Tibial nerve (tissue), 4 donors: ENCODE data around the gene RIPOR1. TPM values are rescaled to one million over a fixed set of nuclear protein-coding genes. Genes with fewer than 3 reads are reported as not detected.
A peak's percentile ranks its signal among the peaks of the same experiment; 100 is the strongest.

ENCODE experiments used
- DNase-seq, 2 donors: peaks; one replicate each; pipeline ENCODE4 v3.0.0-alpha.2; 2019; ENCODE audit warnings: low spot score in 2 of 2
- H3K27ac ChIP-seq, 4 donors: fragments of 200-600 bp; sonication (generic) in 3 of 4; one replicate each; pipeline ENCODE4 v1.5.1; 2017 to 2019; ENCODE audit warnings: mild to moderate bottlenecking in 1 of 4
- H3K27me3 ChIP-seq, 2 donors: fragments of 200-600 bp; sonication (generic) in 1 of 2; one replicate each; pipeline versions ENCODE4 v1.5.1 to v1.6.0; 2017 to 2019
- H3K36me3 ChIP-seq, 3 donors: fragments of 200-600 bp; sonication (generic); one replicate each; pipeline ENCODE4 v1.5.1; 2018 to 2019
- H3K4me1 ChIP-seq, 4 donors: fragments of 200-600 bp; sonication (generic) in 3 of 4; one replicate each; pipeline ENCODE4 v1.5.1; 2017 to 2019
- H3K4me3 ChIP-seq, 4 donors: fragments of 200-600 bp; sonication (generic) in 3 of 4; one replicate each; pipeline ENCODE4 v1.5.1; 2017 to 2019; ENCODE audit warnings: mild to moderate bottlenecking in 1 of 4, moderate library complexity in 1 of 4
- H3K9me3 ChIP-seq, 4 donors: fragments of 200-600 bp; sonication (generic) in 3 of 4; one replicate each; pipeline ENCODE4 v1.5.1; 2017 to 2019
- EP300 ChIP-seq, 2 donors: sonication (generic); formaldehyde crosslinking; IDR thresholded peaks; one replicate each; pipeline ENCODE4 v1.6.1; 2017; ENCODE audit warnings: antibody characterized with exemption in 2 of 2, mild to moderate bottlenecking in 1 of 2
- POLR2A ChIP-seq, 2 donors: fragments of 450-650 bp; IDR thresholded peaks; one replicate each; pipeline ENCODE4 v1.6.1; 2017; ENCODE audit warnings: antibody characterized with exemption in 2 of 2, mild to moderate bottlenecking in 2 of 2, moderate library complexity in 2 of 2
- WGBS, 2 donors: methylation state at CpG; one replicate each; pipeline ENCODE4 v1.1.5; 2018; 5-methylcytosine and 5-hydroxymethylcytosine counted together
- total RNA-seq, 4 donors: library from RNA; depleted of rRNA; stranded (reverse); fragments of >200 nt; gene quantifications; one replicate each; pipeline ENCODE4 v1.1.0, GENCODE V29; 2016
- TF ChIP-seq, protein P1 (sequence below), 5 experiments: fragments of 200-600 bp in 3 of 5; fragments of 450-650 bp in 2 of 5; sonication (generic) in 3 of 5; IDR thresholded peaks; one replicate each; pipeline ENCODE4 v1.5.1; 2016 to 2019; ENCODE audit warnings: antibody characterized with exemption in 5 of 5, mild to moderate bottlenecking in 3 of 5, moderate library complexity in 2 of 5

Gene RIPOR1
- total RNA-seq, 4 donors from 2014 or later: 50.6 to 112 (median 85.1) TPM

DNA sequence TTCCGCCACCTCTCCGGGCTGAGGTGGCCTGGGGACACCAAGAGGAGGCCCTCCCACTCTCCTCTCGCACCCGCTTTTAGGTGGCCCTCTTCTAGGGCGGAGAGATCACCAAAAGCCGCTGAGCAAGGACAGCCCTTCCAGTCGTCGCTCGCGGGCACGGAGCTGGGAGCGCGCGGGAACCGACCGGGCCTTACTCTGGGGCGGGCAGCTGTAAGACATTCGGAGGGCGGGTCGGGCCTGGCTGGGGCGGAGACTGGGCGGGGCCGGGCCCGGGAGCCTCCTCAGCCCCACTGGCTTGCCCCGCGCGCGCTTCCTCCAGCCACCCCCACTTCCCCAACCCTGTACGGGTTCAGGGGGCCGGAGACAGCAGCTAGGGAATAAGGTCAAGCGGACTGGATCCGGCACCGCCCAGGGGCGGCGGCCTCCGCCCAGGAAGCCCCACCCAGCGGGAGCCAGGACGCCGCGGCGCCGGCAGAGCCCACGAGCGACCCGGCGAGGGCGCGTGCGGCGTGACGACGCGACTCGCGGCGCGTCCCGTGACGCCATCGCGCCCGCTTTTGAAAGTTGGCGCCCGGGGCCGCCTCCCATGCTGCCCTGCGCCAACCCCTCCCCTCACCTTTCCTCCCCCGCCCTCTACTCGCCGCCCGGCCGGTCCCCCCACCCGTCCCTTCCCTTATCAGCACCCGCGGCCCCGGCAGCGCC lies 33.3 kb downstream of the RIPOR1 start:
- 1 to 2% methylated on average over 6 to 63 of the region's 76 CpGs for WGBS, 2 donors

DNA sequence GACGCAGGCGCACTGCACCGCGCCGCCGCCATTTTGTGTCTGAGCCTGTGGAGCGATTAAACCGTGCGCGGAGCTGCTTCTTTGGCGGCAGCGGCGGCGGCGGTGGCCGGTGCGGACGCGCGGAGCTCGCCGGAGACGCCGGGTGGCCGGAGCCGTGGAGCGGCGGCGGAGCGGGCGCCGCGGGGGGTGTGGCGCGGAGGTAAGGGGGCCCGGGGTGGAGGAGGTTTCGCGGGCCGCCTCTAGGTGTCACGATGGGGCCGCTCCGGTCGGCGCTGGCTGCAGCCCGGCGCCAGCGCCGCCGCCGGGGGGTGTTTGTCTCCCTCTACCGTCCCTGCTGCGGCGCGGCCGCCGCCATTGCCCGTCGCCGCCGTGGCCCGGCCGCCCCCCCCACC lies 33.9 kb downstream of the RIPOR1 start, which contains the start of gene CTCF:
Gene CTCF, plus strand, starts transcription at position 1 of the 392 bp plus-strand sequence. CDS start 48,307 bp downstream, outside the sequence.
- DNase-seq: peak; percentile 59 to 67
- no peaks in the 10 kb centered on the region for H3K36me3 ChIP-seq
- no peaks in the 10 kb centered on the region for H3K27me3 ChIP-seq
- no peaks in the 10 kb centered on the region for H3K9me3 ChIP-seq
- TF ChIP-seq POLR2A (IDR thresholded peaks at IDR 0.05): no peak
- TF ChIP-seq EP300 (IDR thresholded peaks at IDR 0.05): no peak
- TF ChIP-seq, protein P1, sequence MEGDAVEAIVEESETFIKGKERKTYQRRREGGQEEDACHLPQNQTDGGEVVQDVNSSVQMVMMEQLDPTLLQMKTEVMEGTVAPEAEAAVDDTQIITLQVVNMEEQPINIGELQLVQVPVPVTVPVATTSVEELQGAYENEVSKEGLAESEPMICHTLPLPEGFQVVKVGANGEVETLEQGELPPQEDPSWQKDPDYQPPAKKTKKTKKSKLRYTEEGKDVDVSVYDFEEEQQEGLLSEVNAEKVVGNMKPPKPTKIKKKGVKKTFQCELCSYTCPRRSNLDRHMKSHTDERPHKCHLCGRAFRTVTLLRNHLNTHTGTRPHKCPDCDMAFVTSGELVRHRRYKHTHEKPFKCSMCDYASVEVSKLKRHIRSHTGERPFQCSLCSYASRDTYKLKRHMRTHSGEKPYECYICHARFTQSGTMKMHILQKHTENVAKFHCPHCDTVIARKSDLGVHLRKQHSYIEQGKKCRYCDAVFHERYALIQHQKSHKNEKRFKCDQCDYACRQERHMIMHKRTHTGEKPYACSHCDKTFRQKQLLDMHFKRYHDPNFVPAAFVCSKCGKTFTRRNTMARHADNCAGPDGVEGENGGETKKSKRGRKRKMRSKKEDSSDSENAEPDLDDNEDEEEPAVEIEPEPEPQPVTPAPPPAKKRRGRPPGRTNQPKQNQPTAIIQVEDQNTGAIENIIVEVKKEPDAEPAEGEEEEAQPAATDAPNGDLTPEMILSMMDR (IDR thresholded peaks at IDR 0.05): peak in 4 of 5 experiments; percentile 63 to 98 (median 92)
- H3K4me3 ChIP-seq: peak within 1 kb of the TSS; percentile 91 to 99 (median 96)
- WGBS, 2 donors: 1 to 2% methylated on average over 24 to 31 of the region's 62 CpGs
- peak within 1 kb of the TSS; percentile 98 to 100 (median 100) for H3K27ac ChIP-seq
- H3K4me1 ChIP-seq: peaks cover 0 to 40% (median 17%) of the 10 kb centered on the region in 4 donors

More for the DNA sequence above, 33.3 kb downstream of the RIPOR1 start:
- peaks cover 0 to 40% (median 17%) of the 10 kb centered on the region in 4 donors for H3K4me1 ChIP-seq
- peak; percentile 91 to 92 for DNase-seq
- H3K27ac ChIP-seq: peak overlapping the region; percentile 93 to 100 (median 99)
- peak overlapping the region; percentile 51 to 99 (median 96) for H3K4me3 ChIP-seq
- TF ChIP-seq, protein P1 (IDR thresholded peaks at IDR 0.05): no peak
- TF ChIP-seq EP300 (IDR thresholded peaks at IDR 0.05) (peak; percentile 76), POLR2A (IDR thresholded peaks at IDR 0.05) (peak in 1 of 2 donors; percentile 60)
- H3K27me3 ChIP-seq: no peaks in the 10 kb centered on the region
- H3K9me3 ChIP-seq: no peaks in the 10 kb centered on the region
- no peaks in the 10 kb centered on the region for H3K36me3 ChIP-seq

DNA sequence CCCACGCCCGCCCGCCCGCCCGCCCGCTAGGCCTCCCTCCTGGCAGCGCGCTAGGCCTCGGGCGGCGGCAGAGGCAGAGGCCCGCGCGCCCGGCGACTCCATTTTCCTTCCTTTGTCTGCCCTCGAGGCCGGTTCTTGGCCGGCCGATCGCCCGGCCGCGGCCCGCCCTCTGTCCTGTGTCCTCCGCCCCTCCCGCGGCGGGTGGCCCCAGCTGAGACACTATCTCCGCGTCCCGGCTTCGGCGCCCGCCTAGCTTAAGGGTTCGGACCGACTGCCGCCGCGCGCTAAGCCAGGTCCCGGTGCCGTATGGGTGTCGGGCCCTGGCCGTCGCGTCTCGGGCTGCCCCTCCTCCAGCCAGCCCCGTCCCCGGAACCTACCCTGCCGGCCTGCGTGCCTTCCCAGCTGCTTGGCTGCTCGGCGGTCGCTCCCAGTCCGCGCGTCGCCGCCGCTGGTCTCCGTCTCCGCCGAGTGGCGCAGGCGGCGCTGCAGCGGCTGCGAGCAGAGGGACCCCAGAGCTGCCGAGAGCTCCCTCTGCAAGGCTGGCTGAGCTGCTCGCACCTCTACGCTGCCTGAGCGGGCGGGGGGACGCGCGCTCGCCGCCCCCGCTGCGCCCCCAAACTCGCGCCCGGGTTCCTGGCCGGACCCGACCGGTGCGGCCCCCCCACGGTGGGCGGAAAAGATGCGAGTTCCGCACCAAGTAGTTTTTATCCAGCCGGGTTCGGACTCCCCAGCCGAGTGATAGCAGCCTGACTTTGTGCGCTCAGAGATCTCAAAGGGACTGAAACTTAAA lies 34.5 kb downstream of the RIPOR1 start:
- Histone ChIP-seq H3K4me3 (peak overlapping the region; percentile 91 to 99 (median 96)), H3K36me3 (no peaks in the 10 kb centered on the region), H3K27me3 (no peaks in the 10 kb centered on the region), H3K27ac (peak overlapping the region; percentile 98 to 100 (median 100)), H3K4me1 (peaks cover 0 to 43% (median 17%) of the 10 kb centered on the region in 4 donors), H3K9me3 (no peaks in the 10 kb centered on the region)
- WGBS, 2 donors: 0 to 1% methylated on average over 9 to 31 of the region's 96 CpGs
- no peak for DNase-seq
- TF ChIP-seq EP300 (IDR thresholded peaks at IDR 0.05) (peak in 1 of 2 donors; percentile 28), POLR2A (IDR thresholded peaks at IDR 0.05) (no peak)
- TF ChIP-seq, protein P1 (IDR thresholded peaks at IDR 0.05): peak in 2 of 5 experiments; percentile 35

DNA sequence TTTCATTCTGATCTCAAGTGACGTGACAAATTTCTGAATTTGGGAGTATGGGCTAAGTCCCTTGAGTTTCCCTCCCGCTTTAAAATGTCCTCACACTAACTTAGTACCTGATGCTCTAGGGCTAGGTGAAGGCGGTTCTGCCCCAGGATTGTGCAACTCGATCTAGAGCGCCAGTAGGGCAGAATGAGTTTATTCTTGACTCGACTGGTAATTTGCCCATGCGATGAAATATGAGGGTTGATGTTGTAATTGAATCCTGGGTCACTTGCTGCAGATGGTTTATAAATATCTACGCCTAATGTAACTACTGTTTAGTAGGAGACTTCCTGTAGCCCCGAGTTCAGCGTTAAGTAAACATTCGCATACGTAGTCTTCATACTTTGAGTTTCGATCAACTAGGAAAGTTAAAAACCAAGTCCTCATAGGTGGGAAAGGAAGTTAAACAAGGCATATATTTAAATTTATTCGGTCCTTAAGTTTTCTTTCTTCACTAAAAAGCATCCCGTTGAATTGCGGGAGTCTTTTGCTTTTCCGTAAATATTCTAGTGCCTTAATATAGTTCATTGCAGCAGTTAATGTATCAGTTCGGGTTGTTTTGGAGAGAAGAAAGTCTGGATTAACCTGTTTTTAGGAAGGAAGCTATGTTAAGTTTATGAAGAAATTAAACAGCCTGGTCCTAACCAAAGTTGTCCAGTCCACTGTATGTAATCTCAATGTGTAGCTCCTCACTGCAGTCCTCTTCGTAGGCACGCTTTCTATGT lies 35.3 kb downstream of the RIPOR1 start:
- Histone ChIP-seq H3K4me3 (peak overlapping the region; percentile 91 to 99 (median 96)), H3K9me3 (no peaks in the 10 kb centered on the region), H3K27ac (peak overlapping the region; percentile 98 to 100 (median 100)), H3K4me1 (peaks cover 0 to 51% (median 17%) of the 10 kb centered on the region in 4 donors), H3K27me3 (no peaks in the 10 kb centered on the region), H3K36me3 (no peaks in the 10 kb centered on the region)
- WGBS, 2 donors: 2% methylated on average over 20 of the region's 20 CpGs
- TF ChIP-seq EP300 (IDR thresholded peaks at IDR 0.05) (peak; percentile 41 to 73), POLR2A (IDR thresholded peaks at IDR 0.05) (no peak)
- TF ChIP-seq, protein P1 (IDR thresholded peaks at IDR 0.05): no peak
- DNase-seq: peak in 1 of 2 donors; percentile 66
